Stomach (tissue), 4 donors: ENCODE measurements around the gene FARS2.

Source experiments
- EP300 ChIP-seq: sonication (generic); formaldehyde crosslinking; IDR thresholded peaks from one replicate; pipeline ENCODE4 v1.6.1; 2017; ENCODE audit warnings: antibody characterized with exemption
- POLR2AphosphoS5 ChIP-seq, 3 donors: sonication (generic); formaldehyde crosslinking; IDR thresholded peaks; one replicate each; pipeline ENCODE4 v1.6.1; 2016; ENCODE audit warnings: antibody characterized with exemption in 3 of 3

DNA sequence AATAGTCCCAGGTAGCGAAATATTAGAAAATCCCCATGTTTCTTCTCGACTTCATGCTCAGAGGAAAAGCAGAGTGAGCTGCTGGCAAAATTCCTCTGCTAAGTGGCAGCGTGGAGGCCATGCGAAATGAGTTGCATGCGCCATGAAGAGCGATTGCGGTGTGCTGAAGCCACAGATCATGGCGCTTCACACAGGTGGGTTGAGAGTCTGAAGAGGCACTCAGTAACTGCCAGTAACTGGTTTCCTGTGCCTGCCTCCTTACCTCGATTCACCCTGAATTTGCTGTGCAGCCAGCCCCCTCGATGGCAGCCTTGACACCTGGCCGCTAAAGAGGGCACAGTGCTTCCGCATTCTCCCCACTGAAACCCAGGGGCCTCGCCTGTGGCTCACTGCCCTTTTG, 443.9 kb downstream of the FARS2 start:
- TF ChIP-seq POLR2AphosphoS5 (IDR thresholded peaks at IDR 0.05): no peak
- TF ChIP-seq EP300: no peak
